Kidney (tissue), 14 donors: Measurements from ENCODE around the gene KRTAP12-3. TPM values are rescaled to one million over a fixed set of nuclear protein-coding genes. Genes with fewer than 3 reads are reported as not detected.

Experiments
- DNase-seq, 5 donors: peaks; one replicate each; pipeline ENCODE4 v3.0.0-alpha.2; 2013 to 2020
- FAIRE-seq: peaks from 2 replicates; lab custom pipeline; 2012; peaks lifted over from hg19 to GRCh38; lab: Jason Lieb, UNC
- H3K27ac ChIP-seq, 2 donors: one replicate each; pipeline ENCODE4 v1.7.0; 2013; ENCODE audit warnings: low read depth in 2 of 2, low read length in 2 of 2, inconsistent platforms in 1 of 2
- H3K27me3 ChIP-seq: one replicate; pipeline ENCODE4 v1.7.1; 2013; ENCODE audit warnings: low read length, inconsistent platforms; ENCODE audit not compliant: control insufficient read depth, insufficient read depth
- H3K36me3 ChIP-seq, 3 donors: one replicate each; pipeline versions ENCODE4 v1.7.0 to v1.7.1; 2013; ENCODE audit warnings: low read length in 3 of 3, control low read depth in 1 of 3, inconsistent platforms in 1 of 3; ENCODE audit not compliant: insufficient read depth in 3 of 3, control insufficient read depth in 2 of 3
- H3K4me1 ChIP-seq, 3 donors: one replicate each; pipeline versions ENCODE4 v1.7.0 to v1.7.1; 2013; ENCODE audit warnings: low read length in 3 of 3, inconsistent platforms in 1 of 3, low read depth in 1 of 3; ENCODE audit not compliant: control insufficient read depth in 2 of 3, insufficient read depth in 2 of 3
- H3K4me3 ChIP-seq, 3 donors: one replicate each; pipeline versions ENCODE4 v1.7.0 to v1.8.1; 2013; ENCODE audit warnings: low read length in 3 of 3, control low read depth in 1 of 3, inconsistent platforms in 1 of 3
- H3K9ac ChIP-seq, 3 donors: one replicate each; pipeline versions ENCODE4 v1.7.0 to v1.7.1; 2013; ENCODE audit warnings: low read length in 3 of 3, control low read depth in 1 of 3, inconsistent platforms in 1 of 3
- H3K9me3 ChIP-seq, 3 donors: one replicate each; pipeline versions ENCODE4 v1.7.0 to v1.7.1; 2013; ENCODE audit warnings: low read length in 3 of 3, control low read depth in 1 of 3, inconsistent platforms in 1 of 3; ENCODE audit not compliant: control insufficient read depth in 2 of 3, insufficient read depth in 1 of 3
- intact Hi-C: fragments of 100-400 bp; cut with DNase I; formaldehyde crosslinking; loops from one replicate; pipeline ENCODE4 v1.11.1; 2022
- polyA plus RNA-seq: library from polyadenylated mRNA; stranded (reverse); fragments of 350-450 nt; fragmentation: Illumina TruSeq; extraction: RNeasy Lipid Tissue Mini Kit (QIAGEN cat#74804); gene quantifications from one replicate; pipeline ENCODE4 v1.2.3, GENCODE V29; 2014; ENCODE audit warnings: low read depth, low replicate concordance; ENCODE audit not compliant: insufficient read depth
- total RNA-seq: library from RNA; stranded (reverse); fragmentation: NEBNext Ultra II Directional; extraction: Animal tissue kit (Norgen Biotek cat#: 25700); gene quantifications from one replicate; pipeline ENCODE4 v1.2.1, GENCODE V29; 2021
- TF ChIP-seq, protein P1 (sequence below): IDR thresholded peaks from 3 replicates; pipeline ENCODE4 v1.5.1; 2012; ENCODE audit warnings: mild to moderate bottlenecking, moderate library complexity, borderline replicate concordance; ENCODE audit not compliant: insufficient read depth; ENCODE audit errors: extremely low read depth
- donor health status: control.
- donor health status: control.
- donor health status: control.
- donor health status: control.
- donor health status: control.
- donor health status: DM: yes; HTN: yes; CAD: no.
- donor health status: Normal renal cell carcinoma (clear cell type).

KRTAP12-3 gene
- total and polyA plus RNA-seq, 2 donors from 2014 or later: not detected

DNA sequence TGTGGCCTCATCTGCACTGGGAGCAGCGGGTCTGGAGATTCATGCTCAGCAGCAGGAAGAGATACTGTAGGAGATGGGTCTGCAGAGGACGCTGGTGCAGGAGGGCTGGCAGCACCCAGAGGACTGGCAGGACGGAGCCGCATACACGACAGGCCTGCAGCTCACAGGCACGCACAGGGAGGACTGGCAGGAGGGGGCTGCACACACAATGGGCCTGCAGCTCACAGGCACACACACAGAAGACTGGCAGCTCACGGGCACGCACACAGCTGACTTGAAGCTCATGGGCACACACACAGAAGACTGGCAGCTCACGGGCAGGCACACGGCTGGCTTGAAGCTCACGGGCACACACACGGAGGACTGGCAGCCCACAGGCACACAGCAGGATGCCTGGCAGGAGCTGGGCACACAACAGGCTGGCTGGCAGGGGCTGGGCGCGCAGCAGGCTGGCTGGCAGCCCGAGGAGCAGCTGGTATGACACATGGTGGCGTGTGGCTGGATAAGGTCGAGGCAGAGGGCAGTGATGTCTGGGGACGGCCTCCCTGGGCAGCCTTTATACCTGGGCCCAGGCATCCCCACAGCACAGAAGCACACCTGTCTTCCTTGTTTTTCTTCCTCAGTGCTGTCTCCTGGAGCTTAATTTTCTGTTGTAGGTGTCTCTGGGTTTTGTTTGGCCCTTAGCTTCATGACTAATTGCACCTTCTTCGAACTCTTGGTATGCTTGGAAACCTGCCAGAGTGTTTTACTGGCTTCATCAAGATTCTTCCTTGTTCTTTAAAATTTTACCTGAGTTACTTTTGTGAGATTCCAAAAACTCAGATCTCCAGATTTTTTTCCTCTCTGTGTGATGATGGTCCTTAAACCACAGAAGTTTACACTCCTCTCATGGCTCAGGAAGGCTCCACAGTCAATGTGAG lies 8.9 kb downstream of the KRTAP12-3 start, which contains the start of gene KRTAP12-2:
Gene KRTAP12-2, minus strand, starts transcription at position 527 of the 920 bp plus-strand sequence. Its CDS starts 41 bp downstream, at position 486.
- Histone ChIP-seq H3K9me3 (peaks cover 0 to 2% (median 0%) of the 10 kb centered on the region in 3 donors), H3K4me1 (no peaks in the 10 kb centered on the region), H3K9ac (no peak within 1 kb of the TSS), H3K27me3 (no peaks in the 10 kb centered on the region), H3K4me3 (no peak within 1 kb of the TSS), H3K36me3 (no peaks in the 10 kb centered on the region), H3K27ac (no peak within 1 kb of the TSS)
- no peak for DNase-seq
- FAIRE-seq: no peak
- intact Hi-C loops: no loop called here
- TF ChIP-seq, protein P1, sequence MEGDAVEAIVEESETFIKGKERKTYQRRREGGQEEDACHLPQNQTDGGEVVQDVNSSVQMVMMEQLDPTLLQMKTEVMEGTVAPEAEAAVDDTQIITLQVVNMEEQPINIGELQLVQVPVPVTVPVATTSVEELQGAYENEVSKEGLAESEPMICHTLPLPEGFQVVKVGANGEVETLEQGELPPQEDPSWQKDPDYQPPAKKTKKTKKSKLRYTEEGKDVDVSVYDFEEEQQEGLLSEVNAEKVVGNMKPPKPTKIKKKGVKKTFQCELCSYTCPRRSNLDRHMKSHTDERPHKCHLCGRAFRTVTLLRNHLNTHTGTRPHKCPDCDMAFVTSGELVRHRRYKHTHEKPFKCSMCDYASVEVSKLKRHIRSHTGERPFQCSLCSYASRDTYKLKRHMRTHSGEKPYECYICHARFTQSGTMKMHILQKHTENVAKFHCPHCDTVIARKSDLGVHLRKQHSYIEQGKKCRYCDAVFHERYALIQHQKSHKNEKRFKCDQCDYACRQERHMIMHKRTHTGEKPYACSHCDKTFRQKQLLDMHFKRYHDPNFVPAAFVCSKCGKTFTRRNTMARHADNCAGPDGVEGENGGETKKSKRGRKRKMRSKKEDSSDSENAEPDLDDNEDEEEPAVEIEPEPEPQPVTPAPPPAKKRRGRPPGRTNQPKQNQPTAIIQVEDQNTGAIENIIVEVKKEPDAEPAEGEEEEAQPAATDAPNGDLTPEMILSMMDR: no peak

DNA sequence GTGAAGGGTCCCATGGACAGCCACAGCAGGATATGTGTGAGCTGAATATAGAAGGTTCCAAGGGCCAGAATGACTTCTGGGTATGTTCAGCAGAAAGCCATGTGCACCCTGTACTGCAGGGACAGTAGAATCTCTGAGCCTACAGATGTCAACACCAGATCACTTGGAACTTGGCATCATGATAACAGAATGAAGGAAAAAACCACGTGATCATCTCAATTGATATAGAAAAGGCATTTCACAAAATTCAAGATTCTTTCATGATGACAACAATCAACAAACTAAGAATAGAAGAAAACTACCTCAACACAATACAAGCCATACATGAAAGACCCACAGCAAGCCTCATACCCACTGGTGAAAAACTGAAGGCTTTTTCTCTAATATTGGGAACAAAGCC lies 9.9 kb downstream of the KRTAP12-3 start:
- intact Hi-C loops: no loop called here
- FAIRE-seq: no peak
- Histone ChIP-seq H3K27me3 (no peaks in the 10 kb centered on the region), H3K36me3 (no peaks in the 10 kb centered on the region), H3K4me3 (no peak overlapping the region), H3K9ac (no peak overlapping the region), H3K9me3 (peaks cover 0 to 2% (median 0%) of the 10 kb centered on the region in 3 donors), H3K27ac (no peak overlapping the region), H3K4me1 (no peaks in the 10 kb centered on the region)
- DNase-seq: no peak
- TF ChIP-seq, protein P1: no peak

DNA sequence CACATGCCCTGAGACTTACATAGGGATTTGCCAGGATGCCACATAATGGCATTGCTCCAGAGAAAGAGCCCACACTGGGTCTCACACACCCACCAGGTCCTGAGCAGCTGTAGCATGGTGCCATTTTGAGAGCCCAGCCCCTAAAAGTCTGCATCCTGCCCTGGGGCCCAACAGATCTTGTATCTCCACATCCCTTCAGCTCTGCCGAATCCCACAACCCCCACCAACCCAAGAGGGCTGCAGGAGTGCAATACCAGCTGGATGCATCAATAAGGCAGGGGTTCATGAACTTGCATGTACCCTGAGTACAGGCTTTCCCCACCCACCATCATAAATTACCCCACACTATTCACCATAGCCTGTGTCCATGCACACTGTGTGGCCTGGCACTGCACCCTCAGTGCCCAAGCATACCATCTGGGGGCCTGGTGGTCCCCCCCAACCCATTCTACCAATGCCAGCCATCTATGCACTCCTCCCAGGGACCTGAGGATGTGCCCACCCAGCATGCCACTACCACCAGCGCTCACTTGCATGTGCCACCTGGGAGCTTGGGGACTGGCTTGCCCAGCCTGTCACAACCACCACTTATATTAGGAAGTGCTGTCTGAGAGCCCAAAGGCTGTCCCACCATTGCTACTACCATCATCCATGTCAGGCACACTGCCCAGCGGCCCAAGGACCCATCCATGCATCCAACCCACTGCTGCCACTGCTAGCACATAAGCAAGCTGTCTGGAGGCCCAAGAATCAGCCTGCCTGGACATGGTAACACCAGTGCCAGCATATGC lies 13.1 kb downstream of the KRTAP12-3 start:
- no peak for DNase-seq
- Histone ChIP-seq H3K36me3 (no peaks in the 10 kb centered on the region), H3K9me3 (peaks cover 0 to 2% (median 0%) of the 10 kb centered on the region in 3 donors), H3K4me3 (no peak overlapping the region), H3K27me3 (no peaks in the 10 kb centered on the region), H3K9ac (no peak overlapping the region), H3K4me1 (no peaks in the 10 kb centered on the region), H3K27ac (no peak overlapping the region)
- FAIRE-seq: no peak
- intact Hi-C loops: no loop called here
- TF ChIP-seq, protein P1: no peak
